Right forelimb (tissue), 1 donor: ENCODE results near the gene NPW.
"Not testable (repeated sequence)": the region's sequence is repeated elsewhere in the genome, so short reads cannot be mapped to it uniquely, and the experiment has no call there.

Experiments
- DNase-seq: peaks from one replicate; pipeline ENCODE4 v3.0.0-alpha.2; 2018

The NPW gene

GRCh38 chr16:2023092-2024031 is 3.8 kb downstream of the NPW start:
- peak; percentile 98 for DNase-seq

- no peak for DNase-seq
These were observed 4.4 kb downstream of the NPW start for GRCh38 chr16:2024032-2024420.

DNA sequence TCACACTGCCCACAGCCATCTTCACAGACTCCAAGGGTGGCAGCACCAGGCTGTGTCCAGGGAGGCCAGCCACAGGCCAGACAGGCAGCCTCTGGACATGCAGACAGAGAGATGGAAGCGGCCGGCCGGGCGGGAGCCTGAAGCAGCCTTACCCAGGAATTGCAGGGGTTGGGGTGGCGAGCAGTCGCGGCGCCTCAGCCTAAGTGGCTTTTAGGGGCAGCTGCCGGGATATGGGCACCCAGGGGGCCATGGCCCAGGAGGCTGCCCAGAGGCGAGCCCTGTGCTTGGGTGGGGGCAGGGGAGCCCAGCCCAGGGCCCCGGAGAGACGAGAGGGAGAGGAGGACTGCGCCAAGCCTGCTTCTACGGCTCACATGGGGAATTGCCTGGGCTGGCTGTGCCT is 5.7 kb downstream of the NPW start:
- DNase-seq: no peak

DNA sequence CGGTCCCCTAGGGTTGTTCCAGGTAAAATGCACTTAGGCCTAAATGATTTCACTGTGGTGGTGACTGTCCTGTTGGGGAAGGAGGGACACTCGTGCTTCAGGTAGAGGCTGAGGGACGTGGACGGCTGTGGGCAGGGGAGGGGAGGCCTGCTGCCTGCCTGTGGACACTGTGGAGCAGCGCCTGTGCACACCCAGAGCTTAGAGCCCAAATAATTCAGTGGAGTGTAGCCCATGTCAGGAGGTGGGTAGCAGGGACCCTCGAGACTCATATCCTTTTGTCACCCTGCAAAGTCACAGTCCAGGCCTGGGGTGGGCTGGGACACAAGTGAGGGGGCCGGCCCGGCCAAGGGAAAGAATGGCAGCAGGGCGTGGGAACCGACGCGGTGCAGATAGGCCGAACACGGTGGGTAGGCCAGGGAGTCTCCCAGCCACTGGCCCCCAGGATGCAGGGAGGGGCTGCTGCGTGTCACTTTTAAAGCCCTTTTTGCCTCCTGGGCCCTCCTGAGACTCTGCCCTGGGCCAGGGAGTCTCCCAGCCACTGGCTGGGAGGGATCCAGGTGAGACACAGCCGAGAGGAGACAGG is 6.4 kb downstream of the NPW start:
- no peak for DNase-seq

DNA sequence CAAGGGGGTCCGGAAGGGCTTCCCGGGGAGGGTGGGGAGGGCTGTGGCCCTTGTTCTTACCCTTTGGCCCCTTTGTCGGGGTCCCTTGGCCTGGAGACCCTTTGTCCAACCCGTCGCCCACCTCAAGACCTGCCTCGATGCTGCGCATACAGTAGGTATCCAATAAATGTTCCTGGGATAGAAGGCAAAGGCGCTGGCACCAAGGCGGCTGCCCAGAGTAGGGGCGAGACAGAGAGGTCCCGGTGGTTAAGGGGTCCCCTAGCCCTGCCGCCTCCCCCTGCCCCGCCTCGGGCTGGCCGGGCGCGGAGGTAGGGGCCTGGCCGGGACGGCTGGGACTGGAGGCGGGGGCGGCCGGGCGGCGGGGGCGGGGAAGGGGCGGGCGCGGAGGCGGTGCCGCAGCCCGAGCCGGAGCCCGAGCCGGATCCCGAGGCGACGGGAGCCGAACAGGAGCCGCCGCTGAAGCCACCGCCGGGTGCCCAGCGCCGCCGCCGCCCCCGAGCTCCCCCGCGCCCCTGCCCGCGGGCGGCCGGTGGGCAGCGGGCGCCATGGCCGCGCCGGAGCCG is 7.0 kb downstream of the NPW start, which contains the start of gene NHERF2:
Gene NHERF2, plus strand, starts transcription at position 442 of the 563 bp plus-strand sequence. Its CDS starts 104 bp downstream, at position 546.
- DNase-seq: no peak

DNA sequence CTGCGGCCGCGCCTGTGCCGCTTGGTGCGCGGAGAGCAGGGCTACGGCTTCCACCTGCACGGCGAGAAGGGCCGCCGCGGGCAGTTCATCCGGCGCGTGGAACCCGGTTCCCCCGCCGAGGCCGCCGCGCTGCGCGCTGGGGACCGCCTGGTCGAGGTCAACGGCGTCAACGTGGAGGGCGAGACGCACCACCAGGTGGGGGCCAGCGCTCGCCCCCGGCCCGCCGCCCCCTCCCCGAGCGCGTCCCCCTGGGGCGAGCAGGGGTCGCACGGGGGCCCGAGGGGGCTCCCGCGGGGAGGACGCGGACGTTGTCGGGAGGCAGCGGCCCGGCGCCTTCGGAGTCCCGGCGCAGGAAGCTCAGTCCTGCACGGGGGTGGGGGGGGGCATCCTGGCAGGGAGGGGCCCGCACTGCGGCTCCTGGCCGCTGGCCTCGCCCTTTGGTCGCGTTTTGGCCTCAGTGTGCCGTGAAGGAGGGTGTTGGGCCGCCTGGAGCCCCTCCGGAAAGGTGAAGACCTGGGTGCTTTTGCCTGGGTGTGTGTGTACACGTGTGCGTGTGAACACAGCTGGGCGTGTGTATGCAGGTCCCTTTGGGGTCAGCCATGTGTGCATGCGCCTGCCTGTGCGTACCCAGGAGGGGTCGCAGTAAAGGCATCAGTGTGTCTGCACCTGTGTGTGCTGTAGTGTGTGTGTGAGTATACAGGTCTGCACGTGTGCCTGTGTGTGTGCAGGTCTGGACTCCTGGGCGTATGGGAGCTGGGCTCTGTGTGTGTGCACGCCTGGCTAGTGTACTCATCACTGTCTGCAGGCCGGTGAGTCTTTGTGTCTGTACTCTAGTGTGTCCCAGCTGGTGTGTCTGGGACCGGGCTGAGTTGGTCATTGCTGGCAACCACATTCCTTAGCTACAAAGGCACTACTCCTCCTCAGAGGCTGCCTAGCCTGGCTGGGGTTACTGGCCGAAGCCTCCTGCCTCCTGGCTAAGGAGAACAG is 7.7 kb downstream of the NPW start:
- DNase-seq: peak; percentile 58

GRCh38 chr16:2028146-2028545 is 8.6 kb downstream of the NPW start:
- DNase-seq: peak; percentile 30

- DNase-seq: no peak
These were observed 9.1 kb downstream of the NPW start for GRCh38 chr16:2028620-2029220.

DNA sequence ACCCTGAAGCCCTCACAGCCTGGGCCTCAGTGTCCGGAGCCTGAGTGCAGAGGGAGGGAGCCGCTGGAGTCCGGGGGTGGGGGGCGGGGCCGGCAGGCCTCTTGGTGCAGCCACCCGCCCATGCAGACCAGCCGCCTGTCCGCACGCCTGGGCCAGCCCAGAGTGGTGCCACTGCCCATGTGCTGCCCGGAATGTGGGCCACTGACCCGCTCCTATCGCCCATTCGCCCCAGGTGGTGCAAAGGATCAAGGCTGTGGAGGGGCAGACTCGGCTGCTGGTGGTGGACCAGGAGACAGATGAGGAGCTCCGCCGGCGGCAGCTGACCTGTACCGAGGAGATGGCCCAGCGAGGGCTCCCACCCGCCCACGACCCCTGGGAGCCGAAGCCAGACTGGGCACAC is 9.8 kb downstream of the NPW start:
- no peak for DNase-seq

DNA sequence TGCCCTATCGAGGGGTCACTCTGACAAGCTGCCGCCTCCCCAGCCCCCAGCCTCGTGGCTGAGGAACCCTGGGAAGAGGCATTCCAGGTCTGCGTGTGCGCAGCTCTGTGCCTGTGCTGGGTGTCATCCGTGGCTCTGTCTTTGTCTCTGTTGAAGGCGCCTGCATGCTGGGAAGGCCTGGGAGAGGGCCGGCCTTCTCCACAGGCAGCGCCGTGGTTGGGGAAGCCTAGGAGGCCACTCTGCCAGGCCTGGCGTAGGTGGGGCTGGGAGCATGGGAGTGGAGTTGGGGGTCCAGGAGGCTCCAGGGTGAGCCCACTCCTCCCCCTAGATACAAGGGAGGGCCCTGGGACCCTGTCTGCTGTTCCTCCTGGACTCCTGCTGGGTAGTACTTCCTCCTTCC is 10.5 kb downstream of the NPW start:
- no peak for DNase-seq

DNA sequence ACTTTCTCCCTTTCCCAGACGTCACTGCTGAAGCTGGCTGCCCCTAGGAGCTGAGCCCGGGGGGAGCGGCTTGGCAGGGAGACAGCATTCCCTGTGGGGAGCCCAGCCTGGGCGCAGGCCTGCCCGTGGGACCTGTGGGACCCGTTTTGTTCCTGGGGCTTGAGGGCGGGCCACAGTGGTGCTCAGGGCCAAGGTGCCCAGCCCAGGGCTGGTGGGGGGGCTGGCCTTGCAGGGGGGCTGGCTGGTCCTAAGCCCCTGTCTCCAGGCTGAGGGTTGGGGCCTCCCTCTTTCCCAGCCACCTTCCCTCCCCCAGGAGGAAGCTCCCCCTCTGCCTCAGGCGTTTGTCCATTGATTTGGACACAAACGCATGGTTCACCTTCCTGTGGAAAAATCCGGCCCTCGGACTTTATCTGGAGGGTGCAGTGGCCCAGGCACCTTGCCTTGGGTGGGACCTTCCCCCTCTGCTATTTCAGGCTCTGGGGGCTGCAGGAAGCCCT is 11.5 kb downstream of the NPW start:
- no peak for DNase-seq

- DNase-seq: no peak
These were observed 12.9 kb downstream of the NPW start for GRCh38 chr16:2032285-2033056.

DNA sequence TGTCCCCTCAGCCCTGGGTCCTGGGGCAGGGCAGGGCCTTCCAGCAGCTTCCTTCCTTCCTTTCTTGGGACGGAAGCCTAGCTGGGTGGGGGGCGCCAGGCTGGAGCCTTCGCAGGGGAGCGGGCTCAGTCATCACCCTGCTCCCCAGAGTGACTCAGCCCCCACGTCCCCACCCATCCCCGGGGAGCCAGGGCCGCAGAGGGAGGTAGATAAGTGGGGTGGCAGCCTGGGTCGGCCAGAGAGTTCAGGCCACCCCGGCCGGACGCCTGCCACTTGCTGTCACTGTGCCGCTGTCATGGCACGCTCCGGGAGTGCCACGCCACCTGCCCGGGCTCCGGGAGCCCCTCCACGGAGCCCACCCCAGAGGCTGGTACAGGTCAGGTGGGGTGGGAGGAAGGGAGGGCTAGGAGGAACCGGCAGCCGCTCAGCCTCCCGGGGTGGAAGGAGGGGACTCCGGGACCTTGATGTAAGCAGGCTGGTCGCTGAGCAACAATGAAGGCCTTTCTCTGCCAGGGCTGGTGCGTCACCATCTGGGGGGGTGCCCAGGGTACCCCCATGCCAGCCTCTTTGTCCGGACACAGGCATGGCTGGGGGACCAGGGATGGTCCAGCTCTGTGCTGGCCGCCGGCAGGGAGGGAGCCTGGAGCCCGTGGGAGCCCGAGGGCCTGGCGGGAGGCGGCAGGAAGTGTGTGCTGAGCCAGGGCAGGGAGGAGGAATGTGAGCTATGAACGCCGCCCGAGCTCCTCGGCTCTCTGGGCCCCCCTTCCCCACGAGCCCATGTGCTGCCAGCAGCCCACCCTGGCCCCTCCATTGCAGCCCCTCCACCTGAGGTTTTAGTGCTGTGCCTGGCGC is 13.7 kb downstream of the NPW start:
- DNase-seq: peak; percentile 78

- DNase-seq: not testable (repeated sequence)
These were observed 14.5 kb downstream of the NPW start for GRCh38 chr16:2033909-2034695.

DNA sequence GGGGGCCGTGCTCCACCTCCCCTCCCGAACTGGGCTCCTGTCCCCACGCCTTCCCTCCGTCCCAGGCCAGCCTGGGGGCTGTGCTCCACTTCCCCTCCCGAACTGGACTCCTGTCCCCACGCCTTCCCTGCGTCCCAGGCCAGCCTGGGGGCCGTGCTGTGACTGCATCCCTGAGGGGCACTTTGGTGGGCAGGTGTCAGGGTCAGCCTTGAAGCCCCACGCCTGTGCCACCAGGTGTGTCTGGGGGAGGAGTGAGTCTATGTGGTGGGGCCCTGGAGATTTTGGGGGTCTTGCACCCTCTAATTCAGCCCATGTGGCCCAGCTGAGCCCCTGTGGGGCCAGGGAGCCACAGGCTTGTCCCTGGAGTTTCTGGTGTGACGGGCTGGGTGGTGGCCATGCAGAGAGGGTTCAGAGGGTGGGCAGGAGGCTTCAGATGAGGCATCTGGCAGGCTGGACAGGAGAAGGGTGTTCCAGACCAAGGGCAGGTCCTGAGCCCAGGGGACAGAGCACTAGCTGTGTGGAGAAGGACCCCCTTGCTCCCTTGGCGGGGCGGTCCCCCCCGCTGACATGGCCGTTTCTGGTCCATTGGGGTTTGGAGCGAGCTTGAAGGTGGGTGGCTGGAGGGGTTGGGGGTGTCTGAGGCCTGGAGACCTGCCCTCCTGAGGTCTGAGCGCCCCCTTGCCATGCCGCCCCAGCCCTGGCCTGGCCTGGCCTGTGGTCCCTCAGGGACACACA is 15.3 kb downstream of the NPW start:
- DNase-seq: no peak

- peak; percentile 84 for DNase-seq
These were observed 16.0 kb downstream of the NPW start for GRCh38 chr16:2035431-2036199.

- no peak for DNase-seq
These were observed 16.8 kb downstream of the NPW start for GRCh38 chr16:2036200-2036966.
